B cell (primary cell): ENCODE measurements around the gene MRPL46.

ENCODE experiments used
- CTCF ChIP-seq: fragments of 200-600 bp; IDR thresholded peaks from one replicate; pipeline ENCODE4 v1.8.0; 2022; ENCODE audit warnings: antibody characterized with exemption, mild to moderate bottlenecking
- EZH2 ChIP-seq: IDR thresholded peaks from 2 replicates; pipeline ENCODE4 v1.6.1; 2012; ENCODE audit warnings: borderline replicate concordance, low read depth, mild to moderate bottlenecking, moderate library complexity, low read length; ENCODE audit not compliant: insufficient read depth, poor library complexity, severe bottlenecking

- TF ChIP-seq CTCF (no peak), EZH2 (no peak)
Observed at GRCh38 chr15:88487796-88488523, 20.8 kb upstream of the MRPL46 start.
